Esophagus muscularis mucosa (tissue), 4 donors: ENCODE measurements around the gene CALHM3. TPM values are rescaled to one million over a fixed set of nuclear protein-coding genes. Genes with fewer than 3 reads are reported as not detected.
A peak's percentile ranks its signal among the peaks of the same experiment; 100 is the strongest.

Experiments used
- DNase-seq: peaks from one replicate; pipeline ENCODE4 v3.0.0-alpha.2; 2017; ENCODE audit errors: extremely low spot score
- H3K27ac ChIP-seq, 4 donors: fragments of 200-600 bp; sonication (generic); replicated peaks in 1 of 4; 1 replicate in 3 of 4; 2 replicates in 1 of 4; pipeline ENCODE4 v1.5.1; 2016 to 2019; ENCODE audit warnings: mild to moderate bottlenecking in 1 of 4
- H3K27me3 ChIP-seq, 4 donors: fragments of 200-600 bp; sonication (generic); one replicate each; pipeline versions ENCODE4 v1.5.1 to v1.6.0; 2016 to 2019
- H3K36me3 ChIP-seq, 4 donors: fragments of 200-600 bp; sonication (generic); one replicate each; pipeline ENCODE4 v1.5.1; 2016 to 2019
- H3K4me1 ChIP-seq, 4 donors: fragments of 200-600 bp; sonication (generic); one replicate each; pipeline ENCODE4 v1.5.1; 2016 to 2019
- H3K4me3 ChIP-seq, 4 donors: fragments of 200-600 bp; sonication (generic); 1 replicate in 2 of 4; 2 replicates in 2 of 4; pipeline ENCODE4 v1.5.1; 2016 to 2019; ENCODE audit warnings: mild to moderate bottlenecking in 4 of 4, moderate library complexity in 1 of 4
- H3K9me3 ChIP-seq, 4 donors: fragments of 200-600 bp; sonication (generic); 1 replicate in 3 of 4; 2 replicates in 1 of 4; pipeline ENCODE4 v1.5.1; 2016 to 2019
- EP300 ChIP-seq: sonication (generic); formaldehyde crosslinking; IDR thresholded peaks from one replicate; pipeline ENCODE4 v1.6.1; 2017; ENCODE audit warnings: antibody characterized with exemption
- POLR2A ChIP-seq: fragments of 450-650 bp; IDR thresholded peaks from one replicate; pipeline ENCODE4 v1.6.1; 2017; ENCODE audit warnings: antibody characterized with exemption, moderate library complexity, mild to moderate bottlenecking, low read depth
- POLR2AphosphoS5 ChIP-seq, 2 donors: sonication (generic); formaldehyde crosslinking; IDR thresholded peaks; one replicate each; pipeline ENCODE4 v1.6.1; 2017; ENCODE audit warnings: antibody characterized with exemption in 2 of 2
- WGBS: methylation state at CpG from one replicate; pipeline ENCODE4 v1.1.5; 2018; 5-methylcytosine and 5-hydroxymethylcytosine counted together
- intact Hi-C: fragments of 100-400 bp; cut with DNase I; formaldehyde crosslinking; loops from one replicate; pipeline ENCODE4 v1.15.1; 2023
- total RNA-seq, 4 donors: library from RNA; depleted of rRNA; stranded (reverse); fragments of >200 nt; gene quantifications; one replicate each; pipeline versions ENCODE4 v1.1.0 to v1.2.1, GENCODE V29; 2016
- TF ChIP-seq, protein P1 (sequence below), 3 experiments: fragments of 200-600 bp in 2 of 3; fragments of 450-650 bp in 1 of 3; sonication (generic) in 2 of 3; IDR thresholded peaks; one replicate each; pipeline ENCODE4 v1.5.1; 2017 to 2019; ENCODE audit warnings: antibody characterized with exemption in 3 of 3, mild to moderate bottlenecking in 2 of 3, moderate library complexity in 1 of 3

The CALHM3 gene
- total RNA-seq, 4 donors from 2014 or later = not detected

DNA sequence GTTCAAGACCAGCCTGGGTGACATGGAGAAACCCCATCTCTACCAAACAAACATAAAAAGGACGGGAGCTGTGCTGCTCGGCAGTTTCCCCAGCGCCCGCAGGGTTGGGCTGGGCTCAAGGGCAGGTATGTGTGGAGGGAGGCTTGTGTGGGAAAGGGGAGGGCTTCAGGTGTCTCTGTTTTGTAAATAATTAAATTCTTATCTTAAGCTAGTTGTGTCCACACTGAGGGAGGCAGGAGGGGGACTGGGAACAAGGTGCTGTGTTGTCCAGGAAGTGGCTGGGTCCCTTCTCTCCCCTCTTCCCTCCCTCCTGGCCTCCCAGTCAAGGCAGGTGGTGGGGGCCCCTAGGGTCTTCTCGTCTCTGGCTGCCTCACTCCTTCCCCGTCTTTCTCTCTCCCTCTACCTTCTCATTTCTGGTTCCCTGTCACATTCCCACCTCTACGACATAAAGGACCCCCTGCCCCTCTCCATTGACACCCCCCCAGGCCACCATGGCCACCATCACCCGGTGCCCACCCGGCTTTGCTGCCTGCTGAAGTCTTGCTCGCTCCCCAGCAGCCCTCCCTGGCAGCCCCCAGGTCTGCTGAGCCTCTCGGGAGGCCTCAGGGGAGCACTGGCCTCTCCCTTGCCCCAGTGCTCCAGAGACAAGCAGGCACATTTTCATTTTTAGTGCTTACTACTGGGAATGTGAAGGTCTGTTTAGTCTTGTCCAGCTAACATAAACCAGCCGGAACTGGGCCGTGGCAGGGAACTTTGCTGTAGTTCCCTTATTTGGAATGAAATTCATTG, 33.7 kb upstream of the CALHM3 start:
- Histone ChIP-seq H3K9me3 (no peaks in the 10 kb centered on the region), H3K4me1 (peaks cover 0 to 39% (median 33%) of the 10 kb centered on the region in 4 donors), H3K36me3 (no peaks in the 10 kb centered on the region), H3K27ac (peak overlapping the region; percentile 53 to 75 (median 67)), H3K4me3 (no peak overlapping the region), H3K27me3 (no peaks in the 10 kb centered on the region)
- intact Hi-C loops = no loop called here
- 69% methylated on average over 13 of the region's 13 CpGs for WGBS
- no peak for TF ChIP-seq POLR2A
- TF ChIP-seq, protein P1, sequence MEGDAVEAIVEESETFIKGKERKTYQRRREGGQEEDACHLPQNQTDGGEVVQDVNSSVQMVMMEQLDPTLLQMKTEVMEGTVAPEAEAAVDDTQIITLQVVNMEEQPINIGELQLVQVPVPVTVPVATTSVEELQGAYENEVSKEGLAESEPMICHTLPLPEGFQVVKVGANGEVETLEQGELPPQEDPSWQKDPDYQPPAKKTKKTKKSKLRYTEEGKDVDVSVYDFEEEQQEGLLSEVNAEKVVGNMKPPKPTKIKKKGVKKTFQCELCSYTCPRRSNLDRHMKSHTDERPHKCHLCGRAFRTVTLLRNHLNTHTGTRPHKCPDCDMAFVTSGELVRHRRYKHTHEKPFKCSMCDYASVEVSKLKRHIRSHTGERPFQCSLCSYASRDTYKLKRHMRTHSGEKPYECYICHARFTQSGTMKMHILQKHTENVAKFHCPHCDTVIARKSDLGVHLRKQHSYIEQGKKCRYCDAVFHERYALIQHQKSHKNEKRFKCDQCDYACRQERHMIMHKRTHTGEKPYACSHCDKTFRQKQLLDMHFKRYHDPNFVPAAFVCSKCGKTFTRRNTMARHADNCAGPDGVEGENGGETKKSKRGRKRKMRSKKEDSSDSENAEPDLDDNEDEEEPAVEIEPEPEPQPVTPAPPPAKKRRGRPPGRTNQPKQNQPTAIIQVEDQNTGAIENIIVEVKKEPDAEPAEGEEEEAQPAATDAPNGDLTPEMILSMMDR (IDR thresholded peaks at IDR 0.05) = no peak
- no peak for TF ChIP-seq EP300
- TF ChIP-seq POLR2AphosphoS5 (IDR thresholded peaks at IDR 0.05) = peak in 1 of 2 donors; percentile 47
- no peak for DNase-seq

DNA sequence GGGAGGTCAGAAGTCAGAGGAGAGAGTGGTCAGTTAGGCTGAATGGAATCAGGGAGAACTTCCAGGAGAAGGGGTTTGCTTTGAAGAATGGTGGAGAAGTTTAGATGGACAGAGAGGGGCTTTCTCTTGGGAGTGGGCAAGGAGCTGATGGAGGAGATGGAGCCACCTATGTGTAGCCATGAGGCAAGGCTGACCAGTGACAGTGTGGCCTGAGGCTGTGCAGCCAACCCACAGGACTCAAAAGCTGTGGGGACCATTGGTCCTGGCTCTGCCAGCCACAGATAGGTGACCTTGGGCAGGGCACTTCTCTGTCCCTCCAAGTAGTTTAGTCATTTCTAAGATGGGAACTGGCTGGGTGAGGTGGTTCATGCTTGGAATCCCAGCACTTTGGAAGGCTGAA, 33.1 kb upstream of the CALHM3 start:
- no peak overlapping the region for H3K4me3 ChIP-seq
- intact Hi-C loops = no loop called here
- no peaks in the 10 kb centered on the region for H3K36me3 ChIP-seq
- H3K9me3 ChIP-seq = no peaks in the 10 kb centered on the region
- peaks cover 0 to 39% (median 33%) of the 10 kb centered on the region in 4 donors for H3K4me1 ChIP-seq
- TF ChIP-seq EP300 (no peak), POLR2A (no peak), POLR2AphosphoS5 (IDR thresholded peaks at IDR 0.05) (no peak)
- TF ChIP-seq, protein P1 (IDR thresholded peaks at IDR 0.05) = no peak
- DNase-seq = no peak
- no peaks in the 10 kb centered on the region for H3K27me3 ChIP-seq
- H3K27ac ChIP-seq = peak overlapping the region in 1 of 4 donors; percentile 75

DNA sequence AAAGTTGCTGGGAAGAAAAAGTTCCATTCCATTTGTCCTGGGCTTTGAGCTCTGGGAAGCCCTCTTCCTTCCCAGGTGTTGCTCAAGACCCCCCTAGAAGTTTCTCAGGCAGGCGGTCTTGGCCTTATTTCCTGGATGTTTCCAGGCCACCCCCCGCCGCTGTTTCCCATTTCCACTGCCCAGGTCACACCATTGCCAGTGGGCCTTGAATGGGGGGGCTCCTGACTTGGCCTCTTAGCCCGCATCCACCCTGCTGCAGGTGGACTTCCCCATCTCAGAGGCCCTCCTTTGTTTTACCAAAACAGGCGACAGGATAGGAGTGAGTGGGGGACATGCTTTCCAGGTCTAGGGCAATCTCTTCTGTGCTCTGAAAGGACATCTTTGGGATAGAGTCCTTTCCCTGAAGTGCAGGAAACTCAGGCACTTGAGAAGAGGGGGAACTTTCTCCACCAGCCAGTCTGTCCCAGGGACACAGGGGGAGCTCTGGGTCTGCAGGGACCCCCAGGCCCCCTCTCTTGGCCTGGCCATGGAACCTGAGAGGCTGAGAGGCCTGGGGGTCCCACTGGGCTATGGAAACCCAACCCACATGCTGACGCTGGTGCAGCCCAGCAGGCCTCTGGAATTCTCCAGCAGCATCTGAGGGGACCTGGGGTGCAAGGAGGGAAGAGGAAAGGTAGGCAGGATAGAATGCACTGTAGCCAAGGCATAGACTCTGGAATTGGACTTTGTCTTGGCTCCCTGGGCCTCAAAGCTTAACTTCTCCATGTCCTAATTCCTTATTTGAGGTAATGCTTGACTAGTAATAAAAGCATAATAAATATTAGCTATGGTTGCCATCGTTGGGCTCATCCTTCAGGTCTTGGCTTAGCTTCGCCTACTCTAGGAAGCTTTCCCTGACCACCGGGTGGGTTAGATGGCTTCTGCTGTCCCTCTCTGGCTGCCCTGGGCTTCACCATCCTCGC, 32.0 kb upstream of the CALHM3 start:
- Histone ChIP-seq H3K27me3 (no peaks in the 10 kb centered on the region), H3K4me1 (peaks cover 0 to 39% (median 33%) of the 10 kb centered on the region in 4 donors), H3K27ac (no peak overlapping the region), H3K36me3 (no peaks in the 10 kb centered on the region), H3K4me3 (no peak overlapping the region), H3K9me3 (no peaks in the 10 kb centered on the region)
- no peak for DNase-seq
- TF ChIP-seq POLR2AphosphoS5 (IDR thresholded peaks at IDR 0.05) (no peak), EP300 (no peak), POLR2A (no peak)
- TF ChIP-seq, protein P1 (IDR thresholded peaks at IDR 0.05) = no peak
- intact Hi-C loops = no loop called here
- WGBS = 99% methylated on average over 10 of the region's 10 CpGs

DNA sequence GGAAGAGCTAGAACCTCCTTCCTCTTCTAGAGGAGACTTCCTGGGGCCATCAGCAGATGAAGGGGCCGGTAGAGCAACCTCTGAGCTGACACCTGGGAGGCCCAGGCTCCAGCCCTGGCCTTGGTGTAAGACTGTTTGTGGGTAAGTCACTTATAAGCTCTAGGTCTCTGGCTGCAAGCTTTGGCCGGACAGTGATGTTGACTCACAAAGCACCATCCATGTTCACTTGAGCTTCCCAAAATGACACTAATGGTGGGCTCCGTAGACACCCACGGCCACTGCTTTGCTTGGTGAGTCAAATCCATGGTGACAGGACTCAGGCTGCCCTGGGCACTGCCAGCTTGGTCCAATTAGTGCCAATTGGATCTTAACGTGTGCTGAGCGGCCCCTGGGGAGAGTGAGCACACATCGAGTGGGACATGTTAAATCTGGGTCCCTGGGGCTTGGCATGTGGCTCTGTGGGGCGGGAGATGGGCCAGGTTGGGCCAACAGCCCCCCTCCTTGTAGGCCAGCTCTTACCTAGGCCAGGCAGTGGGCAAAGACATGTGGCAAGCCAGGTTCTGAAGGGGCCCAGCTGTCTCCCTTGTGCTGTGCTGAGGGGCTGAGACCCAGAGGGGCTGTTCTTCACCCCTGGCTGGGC, 31.1 kb upstream of the CALHM3 start:
- Histone ChIP-seq H3K36me3 (no peaks in the 10 kb centered on the region), H3K27ac (no peak overlapping the region), H3K9me3 (no peaks in the 10 kb centered on the region), H3K27me3 (no peaks in the 10 kb centered on the region), H3K4me3 (no peak overlapping the region), H3K4me1 (peaks cover 0 to 32% (median 28%) of the 10 kb centered on the region in 4 donors)
- intact Hi-C loops = no loop called here
- no peak for DNase-seq
- 95% methylated on average over 7 of the region's 8 CpGs for WGBS
- no peak for TF ChIP-seq POLR2A
- no peak for TF ChIP-seq POLR2AphosphoS5 (IDR thresholded peaks at IDR 0.05)
- TF ChIP-seq, protein P1 (IDR thresholded peaks at IDR 0.05) = no peak
- TF ChIP-seq EP300 = no peak
